Measurements from ENCODE around the gene EPB41L5.
"Not testable (repeated sequence)": the region's sequence is repeated elsewhere in the genome, so short reads cannot be mapped to it uniquely, and the experiment has no call there.

Gene EPB41L5

GRCh38 chr2:120111193-120111592 lies 98.3 kb downstream of the EPB41L5 start:
- TF ChIP-seq BHLHE40 (IDR thresholded peaks at IDR 0.05; ENCODE audit: borderline replicate concordance) (no peak), FOXK2 (IDR thresholded peaks at IDR 0.05) (no peak), NFRKB (IDR thresholded peaks at IDR 0.05) (no peak), LEF1 (IDR thresholded peaks at IDR 0.05; ENCODE audit: borderline replicate concordance) (no peak), ELF4 (IDR thresholded peaks at IDR 0.05) (no peak), PKNOX1 (IDR thresholded peaks at IDR 0.05) (no peak), TARDBP (IDR thresholded peaks at IDR 0.05) (no peak), SP1 (IDR thresholded peaks at IDR 0.05) (no peak), HDGF (IDR thresholded peaks at IDR 0.05; ENCODE audit: borderline replicate concordance) (no peak), ARNT (IDR thresholded peaks at IDR 0.05) (no peak), FOXA1 (IDR thresholded peaks at IDR 0.05) (no peak), SUZ12 (IDR thresholded peaks at IDR 0.05) (no peak), ZNF384 (IDR thresholded peaks at IDR 0.05) (no peak), FOXM1 (IDR thresholded peaks at IDR 0.05; ENCODE audit: borderline replicate concordance) (no peak), CTBP1 (IDR thresholded peaks at IDR 0.05; ENCODE audit: borderline replicate concordance) (no peak), L3MBTL2 (conservative IDR thresholded peaks at IDR 0.05) (no peak)
- POLR2A ChIA-PET: no interaction called here
- DNase-seq (ENCODE audit: extremely low spot score): no peak
- CTCF ChIA-PET: no interaction called here

DNA sequence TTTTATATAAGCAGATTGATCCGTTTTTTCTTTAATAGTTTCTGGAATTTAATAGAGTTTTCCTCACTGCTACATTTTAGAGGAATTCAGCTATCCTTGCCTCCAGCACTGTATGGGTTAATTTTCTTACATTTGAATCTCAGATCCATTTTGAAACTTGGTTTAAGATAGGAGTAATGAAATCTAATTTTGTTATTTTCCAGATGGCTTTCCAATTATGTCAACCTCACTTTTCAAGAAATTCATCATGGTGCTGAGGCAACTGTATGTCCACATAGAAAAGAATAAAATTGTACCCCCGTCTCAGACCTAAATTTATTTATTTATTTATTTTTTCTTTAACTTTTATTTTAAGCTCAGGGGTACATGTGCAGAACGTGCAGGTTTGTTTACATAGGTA lies 105.1 kb downstream of the EPB41L5 start:
- no peak for DNase-seq (ENCODE audit: extremely low spot score)
- ChIA-PET POLR2A (no interaction called here), CTCF (no interaction called here)
- TF ChIP-seq SUZ12 (IDR thresholded peaks at IDR 0.05) (no peak), FOXK2 (IDR thresholded peaks at IDR 0.05) (no peak), HDGF (IDR thresholded peaks at IDR 0.05; ENCODE audit: borderline replicate concordance) (no peak), L3MBTL2 (conservative IDR thresholded peaks at IDR 0.05) (no peak), FOXA1 (IDR thresholded peaks at IDR 0.05) (no peak), SP1 (IDR thresholded peaks at IDR 0.05) (no peak)

- ChIA-PET CTCF (no interaction called here), POLR2A (no interaction called here)
- DNase-seq (ENCODE audit: extremely low spot score): no peak
- TF ChIP-seq ELF4 (IDR thresholded peaks at IDR 0.05) (no peak), SP1 (IDR thresholded peaks at IDR 0.05) (no peak), CTBP1 (IDR thresholded peaks at IDR 0.05; ENCODE audit: borderline replicate concordance) (no peak), PKNOX1 (IDR thresholded peaks at IDR 0.05) (no peak), ZNF384 (IDR thresholded peaks at IDR 0.05) (no peak), FOXA1 (IDR thresholded peaks at IDR 0.05) (no peak), FOXM1 (IDR thresholded peaks at IDR 0.05; ENCODE audit: borderline replicate concordance) (no peak), L3MBTL2 (conservative IDR thresholded peaks at IDR 0.05) (no peak), LEF1 (IDR thresholded peaks at IDR 0.05; ENCODE audit: borderline replicate concordance) (no peak), FOXK2 (IDR thresholded peaks at IDR 0.05) (no peak)
Measured at GRCh38 chr2:120118471-120118870, 105.6 kb downstream of the EPB41L5 start.

DNA sequence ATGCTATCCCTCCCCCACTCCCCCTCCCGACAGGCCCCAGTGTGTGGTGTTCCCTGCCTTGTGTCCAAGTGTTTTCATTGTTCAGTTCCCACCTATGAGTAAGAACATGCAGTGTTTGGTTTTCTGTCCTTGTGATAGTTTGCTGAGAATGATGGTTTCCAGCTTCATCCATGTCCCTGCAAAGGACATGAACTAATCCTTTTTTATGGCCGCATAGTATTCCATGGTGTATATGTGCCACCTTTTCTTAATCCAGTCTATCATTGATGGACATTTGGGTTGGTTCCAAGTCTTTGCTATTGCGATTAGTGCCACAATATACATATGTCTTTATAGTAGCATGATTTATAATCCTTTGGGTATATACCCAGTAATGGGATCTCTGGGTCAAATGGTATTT lies 108.5 kb downstream of the EPB41L5 start:
- CTCF ChIA-PET; POLR2A ChIA-PET; DNase-seq (ENCODE audit: extremely low spot score): not testable (repeated sequence)

GRCh38 chr2:120123090-120123489 lies 110.2 kb downstream of the EPB41L5 start:
- no peak for TF ChIP-seq FOXM1 (IDR thresholded peaks at IDR 0.05; ENCODE audit: borderline replicate concordance)
- TF ChIP-seq BHLHE40 (IDR thresholded peaks at IDR 0.05; ENCODE audit: borderline replicate concordance): no peak
- no peak for TF ChIP-seq LEF1 (IDR thresholded peaks at IDR 0.05; ENCODE audit: borderline replicate concordance)
- TF ChIP-seq ZNF384 (IDR thresholded peaks at IDR 0.05): no peak
- TF ChIP-seq FOXA1 (IDR thresholded peaks at IDR 0.05): no peak
- TF ChIP-seq FOXK2 (IDR thresholded peaks at IDR 0.05): no peak
- no peak for TF ChIP-seq TARDBP (IDR thresholded peaks at IDR 0.05)
- no peak for TF ChIP-seq SUZ12 (IDR thresholded peaks at IDR 0.05)
- no peak for TF ChIP-seq SP1 (IDR thresholded peaks at IDR 0.05)
- TF ChIP-seq CTBP1 (IDR thresholded peaks at IDR 0.05; ENCODE audit: borderline replicate concordance): no peak
- no peak for TF ChIP-seq ELF4 (IDR thresholded peaks at IDR 0.05)
- TF ChIP-seq ARNT (IDR thresholded peaks at IDR 0.05): no peak
- TF ChIP-seq PKNOX1 (IDR thresholded peaks at IDR 0.05): no peak
- TF ChIP-seq NFRKB (IDR thresholded peaks at IDR 0.05): no peak
- TF ChIP-seq HDGF (IDR thresholded peaks at IDR 0.05; ENCODE audit: borderline replicate concordance): no peak
- no peak for TF ChIP-seq L3MBTL2 (conservative IDR thresholded peaks at IDR 0.05)
- ChIA-PET POLR2A (no interaction called here), CTCF (no interaction called here)
- DNase-seq (ENCODE audit: extremely low spot score): no peak

GRCh38 chr2:120125195-120125594 lies 112.3 kb downstream of the EPB41L5 start:
- DNase-seq (ENCODE audit: extremely low spot score): no peak
- CTCF ChIA-PET: no interaction called here
- POLR2A ChIA-PET: no interaction called here
- TF ChIP-seq L3MBTL2 (conservative IDR thresholded peaks at IDR 0.05) (no peak), TARDBP (IDR thresholded peaks at IDR 0.05) (no peak), BHLHE40 (IDR thresholded peaks at IDR 0.05; ENCODE audit: borderline replicate concordance) (no peak), ZNF384 (IDR thresholded peaks at IDR 0.05) (no peak), SP1 (IDR thresholded peaks at IDR 0.05) (no peak), PKNOX1 (IDR thresholded peaks at IDR 0.05) (no peak), ELF4 (IDR thresholded peaks at IDR 0.05) (no peak), SUZ12 (IDR thresholded peaks at IDR 0.05) (no peak), FOXA1 (IDR thresholded peaks at IDR 0.05) (no peak), FOXM1 (IDR thresholded peaks at IDR 0.05; ENCODE audit: borderline replicate concordance) (no peak), HDGF (IDR thresholded peaks at IDR 0.05; ENCODE audit: borderline replicate concordance) (no peak), NFRKB (IDR thresholded peaks at IDR 0.05) (no peak), FOXK2 (IDR thresholded peaks at IDR 0.05) (no peak), ARNT (IDR thresholded peaks at IDR 0.05) (no peak), LEF1 (IDR thresholded peaks at IDR 0.05; ENCODE audit: borderline replicate concordance) (no peak), CTBP1 (IDR thresholded peaks at IDR 0.05; ENCODE audit: borderline replicate concordance) (no peak)

Data from HEK293T (cell line).